ENCODE results near the gene SYNPO.

DNA sequence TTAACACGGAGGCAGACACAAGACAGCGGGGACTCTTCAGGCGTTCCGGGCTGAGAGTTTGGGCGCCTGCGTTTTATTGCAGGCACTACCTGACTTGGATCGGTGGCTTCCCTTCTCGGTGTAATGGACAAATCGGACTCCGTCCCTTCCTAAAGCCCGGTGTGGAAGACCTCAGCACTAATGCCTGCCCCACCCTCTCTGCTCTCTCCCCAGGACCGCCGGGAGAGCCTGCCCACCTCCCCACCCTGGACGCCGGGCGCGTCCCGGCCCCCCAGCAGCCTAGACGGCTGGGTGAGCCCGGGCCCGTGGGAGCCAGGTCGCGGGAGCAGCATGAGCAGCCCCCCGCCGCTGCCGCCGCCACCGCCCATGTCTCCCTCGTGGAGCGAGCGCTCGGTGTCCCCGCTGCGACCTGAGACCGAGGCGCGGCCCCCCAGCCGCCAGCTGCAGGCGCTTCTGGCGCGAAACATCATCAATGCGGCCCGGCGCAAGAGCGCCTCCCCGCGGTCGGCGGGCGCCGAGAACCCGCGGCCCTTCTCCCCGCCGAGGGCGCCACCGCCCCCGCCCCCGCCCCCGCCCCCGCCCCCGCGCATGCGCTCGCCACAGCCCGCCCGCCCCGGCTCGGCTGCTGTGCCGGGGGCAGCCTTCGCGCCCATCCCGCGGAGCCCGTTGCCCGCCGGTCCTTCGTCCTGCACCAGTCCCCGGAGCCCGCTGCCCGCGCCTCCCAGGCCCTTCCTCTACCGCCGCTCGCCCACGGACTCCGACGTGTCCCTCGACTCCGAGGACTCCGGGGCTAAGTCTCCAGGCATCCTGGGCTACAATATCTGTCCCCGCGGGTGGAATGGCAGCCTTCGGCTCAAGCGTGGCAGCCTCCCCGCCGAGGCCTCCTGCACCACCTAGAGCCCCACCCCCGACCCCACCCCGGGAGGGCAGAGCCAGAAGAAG lies 16.0 kb downstream of the SYNPO start:
- TF ChIP-seq, protein P1, sequence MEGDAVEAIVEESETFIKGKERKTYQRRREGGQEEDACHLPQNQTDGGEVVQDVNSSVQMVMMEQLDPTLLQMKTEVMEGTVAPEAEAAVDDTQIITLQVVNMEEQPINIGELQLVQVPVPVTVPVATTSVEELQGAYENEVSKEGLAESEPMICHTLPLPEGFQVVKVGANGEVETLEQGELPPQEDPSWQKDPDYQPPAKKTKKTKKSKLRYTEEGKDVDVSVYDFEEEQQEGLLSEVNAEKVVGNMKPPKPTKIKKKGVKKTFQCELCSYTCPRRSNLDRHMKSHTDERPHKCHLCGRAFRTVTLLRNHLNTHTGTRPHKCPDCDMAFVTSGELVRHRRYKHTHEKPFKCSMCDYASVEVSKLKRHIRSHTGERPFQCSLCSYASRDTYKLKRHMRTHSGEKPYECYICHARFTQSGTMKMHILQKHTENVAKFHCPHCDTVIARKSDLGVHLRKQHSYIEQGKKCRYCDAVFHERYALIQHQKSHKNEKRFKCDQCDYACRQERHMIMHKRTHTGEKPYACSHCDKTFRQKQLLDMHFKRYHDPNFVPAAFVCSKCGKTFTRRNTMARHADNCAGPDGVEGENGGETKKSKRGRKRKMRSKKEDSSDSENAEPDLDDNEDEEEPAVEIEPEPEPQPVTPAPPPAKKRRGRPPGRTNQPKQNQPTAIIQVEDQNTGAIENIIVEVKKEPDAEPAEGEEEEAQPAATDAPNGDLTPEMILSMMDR (IDR thresholded peaks at IDR 0.05; ENCODE audit: poor library complexity) = peak; percentile 65
- TF ChIP-seq EZH2 (IDR thresholded peaks at IDR 0.05; ENCODE audit: borderline replicate concordance) = no peak

Data from hepatocyte (in vitro differentiated cells).